GM13976 (cell line): ENCODE data around the gene TERB1.

ENCODE experiments used
- DNase-seq: peaks from one replicate; pipeline ENCODE4 v3.0.0; 2012; ENCODE audit warnings: low spot score
- CTCF ChIP-seq: IDR thresholded peaks from 2 replicates; pipeline ENCODE4 v1.5.1; 2012; ENCODE audit warnings: borderline replicate concordance, mild to moderate bottlenecking; ENCODE audit not compliant: insufficient read depth; ENCODE audit errors: extremely low read depth, missing control alignments, control extremely low read depth
- in situ Hi-C: fragments of 300-500 bp; cut with MboI; formaldehyde crosslinking; loops from one replicate; pipeline ENCODE4 v1.12.0; 2022; ENCODE audit warnings: low sequenced_read_pairs, mixed read lengths, inconsistent platforms; ENCODE audit not compliant: unreplicated experiment

Gene TERB1

DNA sequence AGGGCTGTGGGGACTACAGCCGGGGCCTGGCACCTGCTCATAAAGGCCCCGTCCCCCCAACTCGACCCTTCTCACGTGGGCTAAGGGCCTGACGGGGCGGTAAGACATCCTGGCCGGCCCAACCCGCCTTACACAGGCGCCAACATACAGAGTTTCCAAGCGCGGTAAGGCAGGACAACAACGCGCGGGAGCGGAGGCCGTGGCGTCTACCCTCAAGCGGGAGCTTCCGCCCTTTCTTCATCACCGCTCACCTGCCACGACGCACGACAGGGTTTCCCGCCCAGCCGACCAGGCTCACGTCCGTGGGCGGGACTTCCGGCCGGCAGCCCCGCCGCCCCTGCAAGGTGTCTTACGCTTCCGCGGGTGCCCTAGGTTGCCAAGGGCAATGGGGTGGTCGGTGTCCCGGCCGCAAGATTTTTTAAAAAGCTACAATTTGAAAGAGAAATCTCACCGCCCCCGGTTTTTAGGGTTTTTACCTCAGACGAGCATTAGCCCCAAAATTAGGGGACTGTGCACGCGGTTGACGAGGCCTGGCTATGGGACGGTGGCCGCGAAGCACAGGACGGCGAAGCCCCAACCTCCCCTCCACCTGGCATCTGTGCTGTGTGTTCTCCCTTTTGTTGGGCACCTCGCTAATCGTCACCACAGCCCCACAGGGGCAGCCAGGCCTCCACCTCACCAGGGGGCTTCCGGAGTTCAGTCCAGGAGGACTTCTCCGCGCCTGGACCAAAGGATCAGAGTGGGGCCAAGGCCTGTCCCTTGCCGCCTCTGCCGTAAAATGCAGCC is at the start of gene TERB1:
TERB1 (minus strand) TSS at position 265 of the 786 bp plus-strand sequence. CDS start 4,786 bp downstream, outside the sequence.
- no peak for TF ChIP-seq CTCF
- peak; percentile 25 for DNase-seq
- in situ Hi-C loops: no loop called here

GRCh38 chr16:66850115-66850815 is 48.9 kb upstream of the TERB1 start:
- TF ChIP-seq CTCF: no peak
- in situ Hi-C loops: loop anchor here (25.0 kb wide), 1 partner anchor 438 kb away; no protein-coding TSS in a partner anchor

GRCh38 chr16:66849549-66849948 is 48.2 kb upstream of the TERB1 start:
- in situ Hi-C loops: no loop called here
- no peak for DNase-seq
- TF ChIP-seq CTCF: no peak

More at GRCh38 chr16:66850115-66850815, 48.9 kb upstream of the TERB1 start:
- DNase-seq: no peak

GRCh38 chr16:66849021-66849420 is 47.6 kb upstream of the TERB1 start:
- TF ChIP-seq CTCF: no peak
- in situ Hi-C loops: no loop called here
- DNase-seq: no peak

DNA sequence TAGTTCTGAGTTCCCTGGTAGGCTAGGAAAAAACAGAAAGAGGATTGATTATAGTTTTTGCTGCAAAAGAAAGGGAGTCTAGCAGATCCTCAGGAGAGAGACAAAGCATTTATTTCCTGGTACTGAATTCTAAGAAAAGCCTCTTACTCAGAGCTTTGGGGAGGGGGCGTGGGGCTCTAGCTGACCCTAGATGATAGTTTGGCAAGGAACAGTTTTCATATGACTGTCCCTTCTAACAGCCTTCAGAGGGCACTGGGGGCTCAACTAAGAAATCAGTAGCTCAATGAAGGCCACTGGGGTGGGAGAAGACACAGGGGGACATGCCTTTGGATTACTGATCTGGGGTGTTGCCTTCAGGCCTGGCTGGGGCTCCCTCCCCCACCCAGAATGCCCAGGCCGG is 46.8 kb upstream of the TERB1 start:
- TF ChIP-seq CTCF: no peak
- no peak for DNase-seq
- in situ Hi-C loops: no loop called here

DNA sequence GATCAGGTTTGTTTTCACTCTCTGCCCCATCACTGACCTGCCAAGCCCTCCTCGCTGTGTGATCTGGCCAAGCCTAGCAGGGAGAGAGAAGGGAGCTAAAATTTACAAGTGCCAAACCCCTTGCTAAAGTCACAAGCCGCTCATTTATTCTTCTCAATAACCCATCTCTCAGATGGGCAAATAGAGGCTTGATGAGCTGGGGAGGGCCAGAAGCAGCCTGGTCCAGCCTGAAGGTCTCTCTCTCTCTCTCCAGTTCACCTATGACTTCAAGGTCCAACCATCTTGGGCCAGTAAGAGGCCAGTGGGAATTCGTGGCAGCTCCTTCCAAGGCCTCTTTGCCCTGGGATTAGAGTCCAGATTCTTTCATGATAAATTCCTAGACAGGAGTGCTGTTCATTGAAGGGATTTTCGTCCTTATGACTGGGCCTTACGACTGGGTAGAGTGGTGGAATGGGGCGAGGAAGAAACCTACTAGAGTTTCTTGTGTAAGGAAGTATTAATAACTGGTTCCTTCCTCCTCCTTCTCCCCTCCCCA is 46.2 kb upstream of the TERB1 start:
- no peak for DNase-seq
- TF ChIP-seq CTCF: no peak
- in situ Hi-C loops: no loop called here
